HT-29 (cell line): ENCODE data around the gene SSBP4. TPM values are rescaled to one million over a fixed set of nuclear protein-coding genes. Genes with fewer than 3 reads are reported as not detected.
A peak's percentile ranks its signal among the peaks of the same experiment; 100 is the strongest.
"Not testable (repeated sequence)": the region's sequence is repeated elsewhere in the genome, so short reads cannot be mapped to it uniquely, and the experiment has no call there.

Experiments
- DNase-seq: peaks from one replicate; pipeline ENCODE4 v3.0.0-alpha.2; 2015; ENCODE audit warnings: low spot score
- total RNA-seq: library from RNA; depleted of rRNA; stranded (reverse); fragments of >200 nt; shearing (Covaris generic); gene quantifications from 2 replicates; pipeline ENCODE4 v1.2.3, GENCODE V29; 2014

SSBP4 gene
- total RNA-seq, 1 experiment from 2014 or later = 87.1 TPM

DNA sequence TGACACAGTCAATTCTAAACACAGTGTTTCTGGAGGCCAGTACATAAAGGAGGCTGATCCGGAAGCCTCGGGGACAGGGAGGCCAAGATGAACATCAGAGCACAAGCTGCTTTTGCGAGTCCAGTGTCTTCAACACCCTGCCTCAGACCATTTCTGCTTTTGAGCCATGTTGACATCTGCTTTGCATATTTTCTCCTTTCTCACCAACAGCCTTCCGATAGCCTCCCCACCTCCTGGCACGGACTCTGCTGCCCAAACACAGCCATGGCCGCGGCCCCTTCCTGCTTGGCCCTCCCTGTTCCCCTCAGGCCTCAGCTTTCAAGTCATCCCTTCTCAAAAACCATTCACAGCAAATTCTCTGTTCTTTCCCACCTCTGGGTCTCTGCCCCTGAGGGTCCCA lies 25.4 kb upstream of the SSBP4 start:
- no peak for DNase-seq

DNA sequence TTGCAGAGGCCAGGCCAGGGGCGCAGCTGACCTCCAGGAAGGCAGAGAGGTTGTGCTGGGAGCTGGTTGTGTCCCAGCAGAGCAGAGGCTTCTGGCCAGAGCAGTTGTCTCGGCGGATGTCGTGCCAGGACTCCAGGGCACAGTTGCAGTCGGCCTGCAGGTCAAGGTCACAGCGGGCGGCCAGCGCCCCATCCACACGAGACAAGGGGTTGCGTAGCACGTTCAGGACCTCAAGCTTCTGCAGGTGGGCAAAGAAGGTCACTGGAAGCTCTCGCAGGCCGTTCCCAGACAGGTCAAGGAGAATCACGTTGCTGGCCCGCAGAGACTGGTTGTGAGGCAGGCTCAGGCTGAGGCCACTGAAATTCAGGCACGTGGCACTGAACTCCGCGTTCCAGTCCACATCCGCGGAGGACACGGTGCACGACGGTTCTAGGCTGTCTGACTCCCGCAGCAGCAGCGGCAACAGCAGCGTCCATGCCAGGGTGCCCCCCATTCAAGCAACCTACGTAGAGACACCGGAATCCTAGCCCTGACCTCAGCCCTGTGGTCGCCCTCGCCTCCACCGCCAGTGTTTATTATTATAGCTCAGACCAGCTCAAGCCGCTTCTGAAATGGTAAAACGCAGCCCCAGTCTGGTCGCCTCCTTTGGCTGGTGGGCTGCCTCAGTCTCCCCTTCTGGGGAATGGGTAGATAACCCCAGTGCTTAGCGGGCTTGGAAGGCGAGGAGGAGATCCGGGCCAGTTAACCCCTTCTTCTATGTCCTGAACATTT lies 22.5 kb upstream of the SSBP4 start:
- DNase-seq = no peak

DNA sequence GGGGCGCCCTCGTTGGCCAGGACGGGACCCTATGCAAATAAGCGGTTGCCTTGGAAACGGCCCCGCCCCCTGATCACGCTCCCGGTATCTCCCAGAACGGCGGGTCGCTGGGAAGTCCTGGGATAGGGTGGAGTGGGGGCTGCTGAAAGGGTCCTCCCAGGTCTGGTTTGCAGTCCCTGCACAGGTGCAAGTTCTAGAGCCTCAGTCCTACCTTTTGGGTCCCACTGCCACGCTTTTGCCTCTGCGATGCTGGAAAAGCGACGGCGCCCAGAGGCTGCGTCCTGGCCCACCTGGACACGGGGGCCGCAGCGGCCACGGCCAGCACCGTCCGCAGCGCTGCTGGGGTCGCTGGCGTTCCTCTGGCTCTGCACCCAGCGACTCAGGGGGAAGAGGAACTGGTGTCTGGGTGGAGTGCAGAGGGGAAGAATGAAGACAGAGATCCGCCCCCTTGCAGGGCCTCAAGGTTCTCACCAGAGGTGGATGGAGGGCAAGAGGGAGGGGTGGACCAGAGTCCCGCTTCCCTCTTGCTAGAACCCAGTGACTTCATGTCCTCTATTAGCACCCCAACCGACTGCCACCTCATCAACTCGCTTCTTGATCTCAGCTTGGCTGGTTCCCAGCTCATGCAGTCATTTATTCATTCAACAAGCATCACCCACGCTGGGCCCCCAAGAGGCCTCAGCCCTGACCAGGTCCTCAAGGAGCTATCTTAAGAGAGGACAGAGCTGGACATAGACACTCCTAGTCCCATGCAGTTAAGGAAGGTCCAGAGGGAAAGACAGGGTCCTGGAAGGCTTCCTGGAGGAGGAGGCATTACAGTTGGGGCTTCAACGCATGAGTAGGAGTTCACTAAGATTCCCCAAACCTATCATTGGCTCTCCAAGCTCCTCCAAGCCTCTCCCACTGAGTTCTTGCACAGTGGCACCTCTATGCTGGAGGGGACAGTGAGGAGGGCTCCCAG lies 21.7 kb upstream of the SSBP4 start, which contains the start of gene LRRC25:
Gene LRRC25, minus strand, starts transcription at position 381 of the 961 bp plus-strand sequence. CDS start 659 bp downstream, outside the sequence.
- DNase-seq = no peak

DNA sequence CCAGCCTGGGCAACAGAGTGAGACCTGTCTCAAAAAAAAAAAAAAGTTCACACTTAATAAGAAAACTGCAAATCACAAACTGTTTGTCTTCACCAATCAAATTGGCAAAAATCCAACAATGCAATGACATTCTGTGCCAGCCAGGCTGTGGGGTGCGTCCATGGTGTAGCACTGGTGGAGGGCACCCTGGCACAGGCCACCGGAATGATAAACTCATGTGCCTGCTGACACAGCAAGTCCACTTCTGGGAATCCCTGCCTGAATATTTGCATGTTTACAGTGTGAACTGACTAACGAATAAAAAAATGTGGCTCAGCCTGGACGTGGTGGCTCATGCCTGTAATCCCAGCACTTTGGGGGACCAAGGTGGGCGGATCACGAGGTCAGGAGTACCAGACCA lies 20.2 kb upstream of the SSBP4 start:
- no peak for DNase-seq

DNA sequence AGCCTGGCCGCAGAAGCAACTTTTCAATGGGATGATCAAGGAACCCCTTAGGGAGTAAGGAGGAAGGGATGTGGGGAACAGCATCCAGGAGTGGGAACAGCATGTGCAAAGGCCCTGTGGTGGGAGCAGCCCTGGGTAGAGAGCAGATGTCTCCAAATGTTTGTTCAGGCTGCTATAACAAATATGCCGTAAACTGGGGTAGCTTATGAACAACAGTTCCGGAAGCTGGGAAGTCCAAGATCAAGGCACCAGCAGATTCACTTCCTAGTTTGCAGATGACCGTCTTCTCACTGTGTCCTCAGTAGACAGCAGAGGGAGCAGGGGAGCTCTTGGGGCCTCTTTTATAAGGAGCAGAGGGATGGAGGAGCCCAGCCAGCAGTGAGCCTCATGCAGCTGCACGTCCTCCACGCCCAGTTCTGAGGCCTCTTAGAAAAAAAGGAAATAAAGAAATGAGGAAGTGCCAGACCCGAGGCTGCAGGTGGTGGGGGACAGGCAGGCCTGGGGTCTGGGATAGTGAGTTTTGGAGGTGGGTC lies 17.6 kb upstream of the SSBP4 start:
- DNase-seq = peak; percentile 87

- DNase-seq = not testable (repeated sequence)
These were observed 16.5 kb upstream of the SSBP4 start for GRCh38 chr19:18402455-18403248.

GRCh38 chr19:18405754-18406153 lies 13.4 kb upstream of the SSBP4 start:
- DNase-seq = not testable (repeated sequence)

DNA sequence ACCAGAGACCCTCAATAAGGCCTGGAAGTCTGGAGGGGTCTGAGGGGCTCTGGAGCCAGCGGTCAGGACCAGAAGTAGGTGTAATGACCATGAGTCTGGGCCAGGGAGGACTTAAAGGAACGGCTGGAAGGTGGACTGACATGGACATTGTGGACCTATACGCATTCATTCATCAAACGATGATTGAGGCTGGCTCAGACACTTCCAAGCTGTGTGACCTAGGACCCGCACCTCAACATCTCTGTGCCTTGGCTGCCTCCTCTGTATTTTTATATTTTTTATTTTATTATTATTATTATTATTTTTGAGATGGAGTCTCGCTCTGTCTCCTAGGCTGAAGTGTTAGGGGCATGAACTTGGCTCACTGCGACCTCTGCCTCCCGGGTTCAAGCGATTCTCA lies 12.4 kb upstream of the SSBP4 start:
- no peak for DNase-seq

- peak; percentile 59 for DNase-seq
These were observed 11.1 kb upstream of the SSBP4 start for GRCh38 chr19:18408053-18408476.

- no peak for DNase-seq
These were observed 6.5 kb upstream of the SSBP4 start for GRCh38 chr19:18412610-18413239.

GRCh38 chr19:18414504-18415177 lies 4.6 kb upstream of the SSBP4 start:
- peak; percentile 47 for DNase-seq

DNA sequence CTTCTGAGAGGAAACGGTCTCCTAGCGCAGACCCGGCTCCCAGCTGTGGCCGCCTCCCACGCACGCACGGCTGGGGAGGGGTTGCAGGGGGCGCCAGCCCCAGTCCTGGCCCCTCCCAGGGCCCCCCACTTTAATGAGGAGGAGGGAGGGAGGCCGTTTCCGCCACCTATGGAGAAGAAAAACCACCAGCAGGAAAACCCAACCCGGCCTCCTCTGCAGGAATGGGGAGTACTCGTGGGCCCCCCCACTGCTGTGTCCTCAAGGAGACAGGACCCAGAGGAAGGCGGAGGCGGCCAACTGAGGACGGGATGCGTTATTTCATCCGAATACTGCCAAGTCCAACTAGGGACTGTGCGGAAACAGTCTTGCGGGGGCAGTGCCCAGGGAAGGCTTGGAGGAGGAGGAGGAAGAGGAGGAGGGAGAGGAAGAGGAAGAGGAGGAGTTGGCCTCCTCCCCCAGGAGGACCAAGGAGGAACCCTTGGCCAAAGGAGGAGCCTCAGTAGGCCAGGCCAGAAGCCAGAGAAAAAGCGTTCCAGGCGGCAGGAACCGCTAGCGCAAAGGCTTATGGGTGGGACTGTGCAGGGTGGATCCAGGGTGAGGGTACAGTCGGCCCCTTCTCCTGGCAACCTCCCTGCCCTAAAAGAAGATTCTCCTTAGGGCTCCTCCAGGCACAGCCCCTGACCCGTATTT lies 3.9 kb upstream of the SSBP4 start:
- no peak for DNase-seq

- peak; percentile 82 for DNase-seq
These were observed 2.4 kb upstream of the SSBP4 start for GRCh38 chr19:18416778-18417249.

DNA sequence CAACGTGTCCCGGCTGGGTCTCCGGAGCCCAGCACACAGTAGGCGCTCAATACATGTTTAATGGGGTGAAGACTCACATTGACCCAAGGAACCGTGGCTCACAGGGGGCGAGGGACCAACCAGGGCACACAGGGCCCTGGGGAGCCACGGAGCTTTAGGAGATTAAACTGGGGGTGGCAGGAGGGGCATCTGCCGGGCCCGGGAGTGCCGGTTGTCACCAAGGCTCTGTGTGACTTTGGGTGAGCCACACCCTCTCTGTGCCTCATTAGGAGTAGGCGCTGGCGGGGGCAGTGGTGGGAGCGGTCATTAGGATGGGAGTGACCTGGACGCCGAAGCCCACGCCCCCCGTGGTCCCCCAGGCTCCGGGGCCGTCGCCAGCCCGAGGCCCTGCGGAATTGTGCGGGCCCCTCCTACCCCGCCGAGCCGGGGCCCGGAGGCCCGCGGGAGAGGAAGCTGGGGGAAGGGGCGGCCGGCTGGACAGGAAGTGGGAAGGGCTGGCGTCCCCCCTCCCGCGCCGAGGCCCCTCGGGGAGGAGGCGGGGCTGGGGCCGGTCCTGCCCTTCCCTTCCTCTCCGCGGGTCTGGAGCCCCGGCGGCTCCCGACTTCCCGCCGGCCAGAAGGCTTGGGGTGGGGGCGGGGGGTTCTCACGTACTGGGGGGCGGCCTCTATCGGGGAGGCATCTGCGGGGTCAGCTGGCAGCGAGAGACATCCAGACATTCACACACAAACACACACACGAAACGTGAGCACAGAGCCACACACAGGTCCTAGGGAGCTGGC lies 1.8 kb upstream of the SSBP4 start:
- peak; percentile 30 for DNase-seq

GRCh38 chr19:18418029-18418482 lies 1.1 kb upstream of the SSBP4 start:
- no peak for DNase-seq

- DNase-seq = peak; percentile 56
These were observed 559 bp upstream of the SSBP4 start for GRCh38 chr19:18418483-18419194.

DNA sequence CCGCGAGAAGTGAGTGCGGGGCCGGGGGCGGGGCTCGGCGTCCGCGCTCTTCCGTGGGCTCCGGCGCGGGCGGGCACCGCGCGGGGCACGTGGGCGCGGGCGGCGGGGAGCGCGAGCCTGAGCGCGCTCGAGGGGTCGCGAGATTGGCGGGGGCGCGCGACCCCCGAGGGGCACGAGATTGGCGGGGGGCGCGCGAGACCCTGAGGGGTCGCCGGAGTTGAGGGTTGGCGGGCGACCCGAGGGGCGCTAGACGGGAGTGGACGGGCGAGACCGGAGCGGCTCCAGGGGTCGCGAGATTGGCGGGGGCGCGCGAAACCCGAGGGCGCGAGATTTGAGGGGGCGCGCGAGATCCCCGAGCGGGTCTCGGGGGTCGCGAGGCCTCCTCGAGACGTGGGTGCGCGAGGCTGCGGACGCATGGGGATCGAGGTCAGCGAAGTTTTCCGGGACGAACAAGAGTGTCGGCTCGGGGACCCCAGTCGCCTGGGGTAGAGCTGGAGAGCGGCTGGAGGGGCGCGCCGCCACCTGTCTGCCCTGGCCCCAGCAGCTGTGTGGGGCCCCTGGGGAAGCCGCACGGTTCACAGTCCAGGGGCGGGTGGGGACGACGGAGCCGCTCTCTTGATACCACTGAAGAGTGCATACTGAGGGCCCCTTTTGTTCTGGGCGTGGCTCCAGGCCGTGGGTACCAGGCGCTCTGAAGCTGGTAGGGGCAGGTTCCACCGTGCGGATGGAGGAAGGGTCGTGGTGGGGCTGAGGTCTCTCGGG lies 682 bp downstream of the SSBP4 start:
- no peak for DNase-seq
